ENCODE measurements around the gene PCDHAC1.

The PCDHAC1 gene

DNA sequence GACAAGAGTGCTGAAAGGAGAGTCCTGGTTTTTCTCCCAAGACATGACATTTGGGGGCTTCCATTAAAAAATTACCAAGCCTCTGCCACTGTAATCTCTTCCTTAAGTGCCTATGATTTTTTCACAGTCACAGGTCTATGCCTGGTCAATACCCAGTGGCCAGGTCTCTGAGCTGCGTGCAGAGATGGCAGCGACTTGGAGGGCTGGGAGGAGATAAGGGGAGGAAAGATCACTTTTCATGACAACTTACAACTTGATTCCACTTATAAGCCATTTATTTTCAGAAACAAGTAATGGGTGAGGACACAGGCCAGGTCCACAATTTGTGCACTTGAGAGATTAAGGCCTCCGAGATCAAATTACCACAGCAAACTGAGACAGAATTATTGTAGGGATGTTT lies 38.3 kb downstream of the PCDHAC1 start:
- H3K9ac ChIP-seq (ENCODE audit: low read length), result no peak overlapping the region
- no peak overlapping the region for H3K4me3 ChIP-seq (ENCODE audit: low read length)
- H3K79me2 ChIP-seq (ENCODE audit: low read length), result no peaks in the 10 kb centered on the region
- no peaks in the 10 kb centered on the region for H3K27me3 ChIP-seq (ENCODE audit: low read depth, low read length)
- H4K20me1 ChIP-seq (ENCODE audit: insufficient read depth, low read length), result no peaks in the 10 kb centered on the region
- H3K4me2 ChIP-seq (ENCODE audit: low read length), result no peak overlapping the region
- H3K4me1 ChIP-seq (ENCODE audit: low read length), result no peaks in the 10 kb centered on the region
- no peak for TF ChIP-seq EZH2phosphoT487 (IDR thresholded peaks at IDR 0.05; ENCODE audit: low read depth)
- TF ChIP-seq, protein P1, sequence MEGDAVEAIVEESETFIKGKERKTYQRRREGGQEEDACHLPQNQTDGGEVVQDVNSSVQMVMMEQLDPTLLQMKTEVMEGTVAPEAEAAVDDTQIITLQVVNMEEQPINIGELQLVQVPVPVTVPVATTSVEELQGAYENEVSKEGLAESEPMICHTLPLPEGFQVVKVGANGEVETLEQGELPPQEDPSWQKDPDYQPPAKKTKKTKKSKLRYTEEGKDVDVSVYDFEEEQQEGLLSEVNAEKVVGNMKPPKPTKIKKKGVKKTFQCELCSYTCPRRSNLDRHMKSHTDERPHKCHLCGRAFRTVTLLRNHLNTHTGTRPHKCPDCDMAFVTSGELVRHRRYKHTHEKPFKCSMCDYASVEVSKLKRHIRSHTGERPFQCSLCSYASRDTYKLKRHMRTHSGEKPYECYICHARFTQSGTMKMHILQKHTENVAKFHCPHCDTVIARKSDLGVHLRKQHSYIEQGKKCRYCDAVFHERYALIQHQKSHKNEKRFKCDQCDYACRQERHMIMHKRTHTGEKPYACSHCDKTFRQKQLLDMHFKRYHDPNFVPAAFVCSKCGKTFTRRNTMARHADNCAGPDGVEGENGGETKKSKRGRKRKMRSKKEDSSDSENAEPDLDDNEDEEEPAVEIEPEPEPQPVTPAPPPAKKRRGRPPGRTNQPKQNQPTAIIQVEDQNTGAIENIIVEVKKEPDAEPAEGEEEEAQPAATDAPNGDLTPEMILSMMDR (IDR thresholded peaks at IDR 0.05; ENCODE audit: low read depth, low read length), result no peak
- H3K27ac ChIP-seq (ENCODE audit: low read length), result no peak overlapping the region
- H3K9me3 ChIP-seq (ENCODE audit: insufficient read depth, low read length), result no peaks in the 10 kb centered on the region
- H2AFZ ChIP-seq (ENCODE audit: low read depth, low read length), result no peak overlapping the region
- no peaks in the 10 kb centered on the region for H3K36me3 ChIP-seq (replicated peaks; ENCODE audit: low read depth, low read length)

DNA sequence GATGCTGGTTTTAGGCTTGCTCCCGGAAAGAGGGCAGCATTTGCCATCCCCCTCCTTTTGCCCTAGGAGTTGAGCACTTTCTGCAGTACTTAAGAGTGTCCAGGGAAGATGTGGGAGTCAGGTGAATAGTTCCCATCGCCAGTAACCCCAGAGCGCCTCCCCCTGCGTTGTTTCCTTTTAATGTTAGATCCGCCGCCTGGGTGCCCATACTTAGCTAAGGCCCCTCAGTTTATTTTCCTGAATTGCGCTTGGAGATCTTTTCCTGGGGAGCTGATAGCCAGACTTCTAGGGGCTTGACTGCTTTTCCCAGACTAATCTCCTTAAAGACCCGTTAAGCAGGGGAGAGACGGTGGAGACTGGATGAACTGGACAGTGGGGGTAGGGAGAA lies 39.8 kb downstream of the PCDHAC1 start:
- H3K9me3 ChIP-seq (ENCODE audit: insufficient read depth, low read length), result no peaks in the 10 kb centered on the region
- no peak overlapping the region for H3K4me3 ChIP-seq (ENCODE audit: low read length)
- no peaks in the 10 kb centered on the region for H3K4me1 ChIP-seq (ENCODE audit: low read length)
- no peak overlapping the region for H3K27ac ChIP-seq (ENCODE audit: low read length)
- TF ChIP-seq EZH2phosphoT487 (IDR thresholded peaks at IDR 0.05; ENCODE audit: low read depth), result no peak
- TF ChIP-seq, protein P1 (IDR thresholded peaks at IDR 0.05; ENCODE audit: low read depth, low read length), result no peak
- H4K20me1 ChIP-seq (ENCODE audit: insufficient read depth, low read length), result no peaks in the 10 kb centered on the region
- H3K9ac ChIP-seq (ENCODE audit: low read length), result no peak overlapping the region
- no peak overlapping the region for H3K4me2 ChIP-seq (ENCODE audit: low read length)
- no peaks in the 10 kb centered on the region for H3K36me3 ChIP-seq (replicated peaks; ENCODE audit: low read depth, low read length)
- H3K27me3 ChIP-seq (ENCODE audit: low read depth, low read length), result no peaks in the 10 kb centered on the region
- no peak overlapping the region for H2AFZ ChIP-seq (ENCODE audit: low read depth, low read length)
- no peaks in the 10 kb centered on the region for H3K79me2 ChIP-seq (ENCODE audit: low read length)

- Histone ChIP-seq H3K9ac (ENCODE audit: low read length) (no peak within 1 kb of the TSS), H4K20me1 (ENCODE audit: insufficient read depth, low read length) (no peaks in the 10 kb centered on the region), H3K4me1 (ENCODE audit: low read length) (no peaks in the 10 kb centered on the region), H3K79me2 (ENCODE audit: low read length) (no peaks in the 10 kb centered on the region), H2AFZ (ENCODE audit: low read depth, low read length) (no peak within 1 kb of the TSS), H3K4me3 (ENCODE audit: low read length) (no peak within 1 kb of the TSS), H3K27me3 (ENCODE audit: low read depth, low read length) (no peaks in the 10 kb centered on the region), H3K9me3 (ENCODE audit: insufficient read depth, low read length) (no peaks in the 10 kb centered on the region), H3K27ac (ENCODE audit: low read length) (no peak within 1 kb of the TSS), H3K4me2 (ENCODE audit: low read length) (no peak within 1 kb of the TSS), H3K36me3 (replicated peaks; ENCODE audit: low read depth, low read length) (no peaks in the 10 kb centered on the region)
- TF ChIP-seq, protein P1 (IDR thresholded peaks at IDR 0.05; ENCODE audit: low read depth, low read length), result no peak
- TF ChIP-seq EZH2phosphoT487 (IDR thresholded peaks at IDR 0.05; ENCODE audit: low read depth), result no peak
These were observed 40.5 kb downstream of the PCDHAC1 start, which contains the start of gene PCDHAC2 for GRCh38 chr5:140966293-140967225. Gene PCDHAC2 (plus strand): TSS chr5:140966476. CDS start chr5:140966767, 291 bp downstream.

- Histone ChIP-seq H2AFZ (ENCODE audit: low read depth, low read length) (no peak overlapping the region), H3K27me3 (ENCODE audit: low read depth, low read length) (no peaks in the 10 kb centered on the region), H3K9ac (ENCODE audit: low read length) (no peak overlapping the region)
These were observed 41.3 kb downstream of the PCDHAC1 start for GRCh38 chr5:140967226-140967893.

More at GRCh38 chr5:140967226-140967893, 41.3 kb downstream of the PCDHAC1 start:
- no peaks in the 10 kb centered on the region for H3K79me2 ChIP-seq (ENCODE audit: low read length)
- no peak for TF ChIP-seq EZH2phosphoT487 (IDR thresholded peaks at IDR 0.05; ENCODE audit: low read depth)
- TF ChIP-seq, protein P1 (IDR thresholded peaks at IDR 0.05; ENCODE audit: low read depth, low read length), result no peak
- H3K4me3 ChIP-seq (ENCODE audit: low read length), result no peak overlapping the region
- no peaks in the 10 kb centered on the region for H4K20me1 ChIP-seq (ENCODE audit: insufficient read depth, low read length)
- no peak overlapping the region for H3K4me2 ChIP-seq (ENCODE audit: low read length)
- no peaks in the 10 kb centered on the region for H3K36me3 ChIP-seq (replicated peaks; ENCODE audit: low read depth, low read length)
- no peaks in the 10 kb centered on the region for H3K4me1 ChIP-seq (ENCODE audit: low read length)
- H3K9me3 ChIP-seq (ENCODE audit: insufficient read depth, low read length), result no peaks in the 10 kb centered on the region
- H3K27ac ChIP-seq (ENCODE audit: low read length), result no peak overlapping the region
